K562 (cell line): Measurements from ENCODE around the gene SMAP2. TPM values are rescaled to one million over a fixed set of nuclear protein-coding genes. Genes with fewer than 3 reads are reported as not detected.

Source experiments
- EGR1 ChIP-seq: fragments of 450-650 bp; conservative IDR thresholded peaks from 2 replicates; pipeline ENCODE4 v1.6.1; 2017; ENCODE audit warnings: mild to moderate bottlenecking
- FOXK1 ChIP-seq: sonication (generic); formaldehyde crosslinking; IDR thresholded peaks from 2 replicates; pipeline ENCODE4 v1.8.0; 2022; ENCODE audit warnings: missing genetic modification reagents, mild to moderate bottlenecking, borderline replicate concordance
- MAZ ChIP-seq, 2 experiments: fragments of 450-650 bp in 1 of 2; sonication (generic) in 1 of 2; formaldehyde crosslinking; IDR thresholded peaks in 1 of 2; conservative IDR thresholded peaks in 1 of 2; 2 replicates each; pipeline versions ENCODE4 v1.4.0 to v1.5.0; 2020; ENCODE audit warnings: mild to moderate bottlenecking in 1 of 2, missing genetic modification reagents in 1 of 2
- SRSF1 ChIP-seq: fragments of 200-400 bp; formaldehyde crosslinking; IDR thresholded peaks from 2 replicates; pipeline ENCODE4 v1.6.1; 2017; ENCODE audit warnings: mild to moderate bottlenecking, low read depth, low read length, moderate library complexity
- SUPT5H ChIP-seq: fragments of 450-650 bp; IDR thresholded peaks from 2 replicates; pipeline ENCODE4 v1.6.1; 2016
- TARDBP ChIP-seq: fragments of 450-650 bp; IDR thresholded peaks from 2 replicates; pipeline ENCODE4 v1.6.1; 2016
- YY1 ChIP-seq, 3 experiments: IDR thresholded peaks; 2 replicates each; pipeline ENCODE4 v1.6.1; 2011; ENCODE audit warnings: low read length in 2 of 3, mild to moderate bottlenecking in 2 of 3, moderate library complexity in 2 of 3, borderline replicate concordance in 1 of 3, control low read depth in 1 of 3, low read depth in 1 of 3; ENCODE audit not compliant: insufficient read depth in 3 of 3, insufficient replicate concordance in 2 of 3, control insufficient read depth in 1 of 3, insufficient read length in 1 of 3; ENCODE audit errors: extremely low read depth in 1 of 3
- ZNF263 ChIP-seq: sonication (generic); formaldehyde crosslinking; IDR thresholded peaks from 2 replicates; pipeline ENCODE4 v1.8.0; 2022; ENCODE audit warnings: mild to moderate bottlenecking, missing genetic modification reagents, borderline replicate concordance
- ZNF316 ChIP-seq: fragments of 450-650 bp; IDR thresholded peaks from 2 replicates; pipeline ENCODE4 v1.6.1; 2016
- polyA plus RNA-seq, 8 experiments: library from polyadenylated mRNA; depleted of rRNA in 4 of 8; stranded (reverse) in 5 of 8; unstranded in 3 of 8; fragments of >200 nt; fragmentation: Nextera tagmentation in 2 of 8; fragmentation: Illumina TruSeq in 1 of 8; extraction: Ambion mirVana in 2 of 8; extraction: Trizol in 1 of 8; gene quantifications; 2 replicates each; pipeline versions ENCODE4 v1.2.1 to v1.2.3, GENCODE V29; 2011 to 2014; ENCODE audit warnings: inconsistent platforms in 1 of 8, missing spikeins in 1 of 8
- total RNA-seq, 7 experiments: library from RNA; depleted of rRNA in 6 of 7; stranded (reverse); fragments of >200 nt in 6 of 7; fragmentation: Illumina TruSeq in 2 of 7; extraction: Trizol in 2 of 7; gene quantifications; 2 replicates each; pipeline versions ENCODE4 v1.2.1 to v1.2.3, GENCODE V29; 2011 to 2021; ENCODE audit warnings: low replicate concordance in 1 of 7
- TF ChIP-seq, protein P1 (sequence below), 2 experiments: fragments of 150-350 bp in 1 of 2; IDR thresholded peaks; 2 replicates each; pipeline ENCODE4 v1.6.1; 2012 to 2016; ENCODE audit warnings: low read depth in 2 of 2, low read length in 2 of 2, mild to moderate bottlenecking in 1 of 2, moderate library complexity in 1 of 2
- TF ChIP-seq, protein P2 (sequence below): fragments of 200-800 bp; sonication (Bioruptor generic); IDR thresholded peaks from 2 replicates; pipeline ENCODE4 v1.6.1; 2016; ENCODE audit warnings: missing genetic modification characterization, missing compliant biosample characterization
- TF ChIP-seq, protein P3 (sequence below): fragments of 450-650 bp; IDR thresholded peaks from one replicate; pipeline ENCODE4 v1.6.1; 2018; ENCODE audit warnings: mild to moderate bottlenecking, moderate library complexity; ENCODE audit not compliant: partially characterized antibody

The SMAP2 gene
- total and polyA plus RNA-seq, 9 of the 15 experiments (the other 6 are each of a cell fraction or from before 2014, with no cell fraction given) = 38.7 to 212 (median 94.1) TPM

DNA sequence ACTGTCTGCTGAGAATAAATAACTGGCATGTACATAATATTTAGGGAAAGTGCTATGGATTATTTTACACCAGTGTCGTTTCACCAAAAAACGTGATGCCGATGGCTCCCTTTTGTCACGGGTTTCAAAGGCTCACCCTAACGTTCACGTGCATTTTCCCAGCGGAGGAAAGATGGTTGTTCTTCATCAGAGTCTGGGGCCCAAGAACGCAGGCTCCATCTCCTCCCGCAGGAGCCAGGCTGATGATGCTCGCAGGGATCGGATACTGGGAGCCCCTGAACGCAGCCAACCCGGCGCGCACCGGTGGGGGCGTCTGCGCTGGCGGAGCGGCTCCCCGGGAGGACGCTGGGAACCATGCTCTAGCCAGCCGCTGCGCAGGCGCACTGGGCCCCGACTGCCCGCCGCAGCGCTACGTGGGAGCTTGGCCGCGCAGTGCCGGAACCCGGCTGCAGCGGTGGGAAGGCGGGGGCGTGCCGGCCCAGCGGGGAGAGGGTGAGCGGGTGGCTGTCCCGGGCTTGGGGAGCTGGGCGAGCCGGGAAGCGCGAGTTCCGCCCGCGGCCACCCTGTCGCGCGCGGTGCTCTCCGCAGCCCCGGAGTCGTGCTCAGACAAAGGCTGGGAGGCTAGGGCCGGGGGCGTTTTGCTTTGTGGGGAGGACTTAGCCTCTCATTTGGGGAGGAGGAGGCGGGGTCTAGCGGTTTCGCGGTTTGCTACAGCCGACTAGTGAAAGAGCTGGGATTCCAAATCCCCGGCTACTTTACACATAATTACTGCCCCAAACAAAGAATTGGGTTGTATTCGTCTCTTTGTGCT lies 76.4 kb downstream of the SMAP2 start, which contains the start of gene ZFP69B (continued):
- TF ChIP-seq ZNF263 (CRISPR knock-in tag) = peak; percentile 97
- no peak for TF ChIP-seq ZNF316
- peak; percentile 89 to 90 for TF ChIP-seq MAZ (CRISPR knock-in tag; conservative IDR thresholded peaks at IDR 0.05 in 1 of 2, IDR thresholded peaks at IDR 0.05 in 1 of 2)
- peak; percentile 81; the same call in 1 of the 2 replicates for TF ChIP-seq SUPT5H
- peak; percentile 80 for TF ChIP-seq FOXK1 (CRISPR knock-in tag)
- TF ChIP-seq, protein P1, sequence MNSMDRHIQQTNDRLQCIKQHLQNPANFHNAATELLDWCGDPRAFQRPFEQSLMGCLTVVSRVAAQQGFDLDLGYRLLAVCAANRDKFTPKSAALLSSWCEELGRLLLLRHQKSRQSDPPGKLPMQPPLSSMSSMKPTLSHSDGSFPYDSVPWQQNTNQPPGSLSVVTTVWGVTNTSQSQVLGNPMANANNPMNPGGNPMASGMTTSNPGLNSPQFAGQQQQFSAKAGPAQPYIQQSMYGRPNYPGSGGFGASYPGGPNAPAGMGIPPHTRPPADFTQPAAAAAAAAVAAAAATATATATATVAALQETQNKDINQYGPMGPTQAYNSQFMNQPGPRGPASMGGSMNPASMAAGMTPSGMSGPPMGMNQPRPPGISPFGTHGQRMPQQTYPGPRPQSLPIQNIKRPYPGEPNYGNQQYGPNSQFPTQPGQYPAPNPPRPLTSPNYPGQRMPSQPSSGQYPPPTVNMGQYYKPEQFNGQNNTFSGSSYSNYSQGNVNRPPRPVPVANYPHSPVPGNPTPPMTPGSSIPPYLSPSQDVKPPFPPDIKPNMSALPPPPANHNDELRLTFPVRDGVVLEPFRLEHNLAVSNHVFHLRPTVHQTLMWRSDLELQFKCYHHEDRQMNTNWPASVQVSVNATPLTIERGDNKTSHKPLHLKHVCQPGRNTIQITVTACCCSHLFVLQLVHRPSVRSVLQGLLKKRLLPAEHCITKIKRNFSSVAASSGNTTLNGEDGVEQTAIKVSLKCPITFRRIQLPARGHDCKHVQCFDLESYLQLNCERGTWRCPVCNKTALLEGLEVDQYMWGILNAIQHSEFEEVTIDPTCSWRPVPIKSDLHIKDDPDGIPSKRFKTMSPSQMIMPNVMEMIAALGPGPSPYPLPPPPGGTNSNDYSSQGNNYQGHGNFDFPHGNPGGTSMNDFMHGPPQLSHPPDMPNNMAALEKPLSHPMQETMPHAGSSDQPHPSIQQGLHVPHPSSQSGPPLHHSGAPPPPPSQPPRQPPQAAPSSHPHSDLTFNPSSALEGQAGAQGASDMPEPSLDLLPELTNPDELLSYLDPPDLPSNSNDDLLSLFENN (IDR thresholded peaks at IDR 0.05; ENCODE audit: low read depth in 2 of 2, low read length in 2 of 2) = peak in 1 of 2 experiments; percentile 54; a peak in 1 of 4 replicates
- TF ChIP-seq SRSF1 = no peak
- TF ChIP-seq EGR1 = peak; percentile 97
- TF ChIP-seq, protein P2, sequence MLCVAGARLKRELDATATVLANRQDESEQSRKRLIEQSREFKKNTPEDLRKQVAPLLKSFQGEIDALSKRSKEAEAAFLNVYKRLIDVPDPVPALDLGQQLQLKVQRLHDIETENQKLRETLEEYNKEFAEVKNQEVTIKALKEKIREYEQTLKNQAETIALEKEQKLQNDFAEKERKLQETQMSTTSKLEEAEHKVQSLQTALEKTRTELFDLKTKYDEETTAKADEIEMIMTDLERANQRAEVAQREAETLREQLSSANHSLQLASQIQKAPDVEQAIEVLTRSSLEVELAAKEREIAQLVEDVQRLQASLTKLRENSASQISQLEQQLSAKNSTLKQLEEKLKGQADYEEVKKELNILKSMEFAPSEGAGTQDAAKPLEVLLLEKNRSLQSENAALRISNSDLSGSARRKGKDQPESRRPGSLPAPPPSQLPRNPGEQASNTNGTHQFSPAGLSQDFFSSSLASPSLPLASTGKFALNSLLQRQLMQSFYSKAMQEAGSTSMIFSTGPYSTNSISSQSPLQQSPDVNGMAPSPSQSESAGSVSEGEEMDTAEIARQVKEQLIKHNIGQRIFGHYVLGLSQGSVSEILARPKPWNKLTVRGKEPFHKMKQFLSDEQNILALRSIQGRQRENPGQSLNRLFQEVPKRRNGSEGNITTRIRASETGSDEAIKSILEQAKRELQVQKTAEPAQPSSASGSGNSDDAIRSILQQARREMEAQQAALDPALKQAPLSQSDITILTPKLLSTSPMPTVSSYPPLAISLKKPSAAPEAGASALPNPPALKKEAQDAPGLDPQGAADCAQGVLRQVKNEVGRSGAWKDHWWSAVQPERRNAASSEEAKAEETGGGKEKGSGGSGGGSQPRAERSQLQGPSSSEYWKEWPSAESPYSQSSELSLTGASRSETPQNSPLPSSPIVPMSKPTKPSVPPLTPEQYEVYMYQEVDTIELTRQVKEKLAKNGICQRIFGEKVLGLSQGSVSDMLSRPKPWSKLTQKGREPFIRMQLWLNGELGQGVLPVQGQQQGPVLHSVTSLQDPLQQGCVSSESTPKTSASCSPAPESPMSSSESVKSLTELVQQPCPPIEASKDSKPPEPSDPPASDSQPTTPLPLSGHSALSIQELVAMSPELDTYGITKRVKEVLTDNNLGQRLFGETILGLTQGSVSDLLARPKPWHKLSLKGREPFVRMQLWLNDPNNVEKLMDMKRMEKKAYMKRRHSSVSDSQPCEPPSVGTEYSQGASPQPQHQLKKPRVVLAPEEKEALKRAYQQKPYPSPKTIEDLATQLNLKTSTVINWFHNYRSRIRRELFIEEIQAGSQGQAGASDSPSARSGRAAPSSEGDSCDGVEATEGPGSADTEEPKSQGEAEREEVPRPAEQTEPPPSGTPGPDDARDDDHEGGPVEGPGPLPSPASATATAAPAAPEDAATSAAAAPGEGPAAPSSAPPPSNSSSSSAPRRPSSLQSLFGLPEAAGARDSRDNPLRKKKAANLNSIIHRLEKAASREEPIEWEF (CRISPR knock-in tag) = no peak
- 0 out of 2 replicates have a peak, but pooled peaks have one; percentile 74 for TF ChIP-seq TARDBP
- TF ChIP-seq, protein P3, sequence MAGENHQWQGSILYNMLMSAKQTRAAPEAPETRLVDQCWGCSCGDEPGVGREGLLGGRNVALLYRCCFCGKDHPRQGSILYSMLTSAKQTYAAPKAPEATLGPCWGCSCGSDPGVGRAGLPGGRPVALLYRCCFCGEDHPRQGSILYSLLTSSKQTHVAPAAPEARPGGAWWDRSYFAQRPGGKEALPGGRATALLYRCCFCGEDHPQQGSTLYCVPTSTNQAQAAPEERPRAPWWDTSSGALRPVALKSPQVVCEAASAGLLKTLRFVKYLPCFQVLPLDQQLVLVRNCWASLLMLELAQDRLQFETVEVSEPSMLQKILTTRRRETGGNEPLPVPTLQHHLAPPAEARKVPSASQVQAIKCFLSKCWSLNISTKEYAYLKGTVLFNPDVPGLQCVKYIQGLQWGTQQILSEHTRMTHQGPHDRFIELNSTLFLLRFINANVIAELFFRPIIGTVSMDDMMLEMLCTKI = no peak
- TF ChIP-seq YY1 (IDR thresholded peaks at IDR 0.05; ENCODE audit: borderline replicate concordance in 1 of 3, control insufficient read depth in 1 of 3, extremely low read depth in 1 of 3, insufficient read depth in 3 of 3, insufficient read length in 1 of 3, insufficient replicate concordance in 2 of 3, low read depth in 1 of 3, low read length in 2 of 3) = peak in 2 of 3 experiments; percentile 59 to 76
